A549 (cell line): Measurements from ENCODE around the gene CCR1.

Source experiments
- CTCF ChIP-seq: fragments of >200 bp; sonication (Bioruptor Twin); formaldehyde crosslinking; IDR thresholded peaks from 3 replicates; pipeline ENCODE4 v1.5.1; 2016
- ELK1 ChIP-seq: fragments of 150-350 bp; IDR thresholded peaks from 2 replicates; pipeline ENCODE4 v1.6.1; 2014; ENCODE audit warnings: low read depth, mild to moderate bottlenecking, low read length
- HMGXB4 ChIP-seq: fragments of 250-450 bp; sonication (Bioruptor Pico); IDR thresholded peaks from 2 replicates; pipeline ENCODE4 v1.5.0; 2021; ENCODE audit warnings: mild to moderate bottlenecking, moderate library complexity, borderline replicate concordance
- MAZ ChIP-seq: fragments of 150-350 bp; IDR thresholded peaks from 2 replicates; pipeline ENCODE4 v1.6.1; 2014; ENCODE audit warnings: antibody characterized with exemption, low read depth, low read length, borderline replicate concordance
- NR3C1 ChIP-seq: fragments of >200 bp; sonication (Bioruptor Twin); formaldehyde crosslinking; IDR thresholded peaks from 3 replicates; pipeline ENCODE4 v1.6.1; 2017
- POLR2A ChIP-seq: IDR thresholded peaks from 2 replicates; pipeline ENCODE4 v1.6.1; 2012; ENCODE audit warnings: mild to moderate bottlenecking, low read length
- RAD21 ChIP-seq, 2 experiments: fragments of >200 bp in 1 of 2; sonication (Bioruptor Twin) in 1 of 2; formaldehyde crosslinking in 1 of 2; IDR thresholded peaks in 1 of 2; conservative IDR thresholded peaks in 1 of 2; 2 replicates in 1 of 2; 3 replicates in 1 of 2; pipeline ENCODE4 v1.6.1; 2012 to 2018; ENCODE audit warnings: inconsistent platforms in 1 of 2

- TF ChIP-seq MAZ (no peak), ELK1 (no peak), POLR2A (no peak), CTCF (no peak), NR3C1 (no peak), RAD21 (conservative IDR thresholded peaks at IDR 0.05 in 1 of 2, IDR thresholded peaks at IDR 0.05 in 1 of 2) (no peak), HMGXB4 (CRISPR knock-in tag) (no peak)
These were observed 10.1 kb upstream of the CCR1 start for GRCh38 chr3:46218196-46218709.
